ENCODE data around the gene SLC14A1. TPM values are rescaled to one million over a fixed set of nuclear protein-coding genes. Genes with fewer than 3 reads are reported as not detected.

SLC14A1 gene
- total and polyA plus RNA-seq, 10 of the 15 experiments (the other 5 are each of a cell fraction or from before 2014, with no cell fraction given) = 0.06 to 0.67 (median 0.10) TPM; not detected in 2

DNA sequence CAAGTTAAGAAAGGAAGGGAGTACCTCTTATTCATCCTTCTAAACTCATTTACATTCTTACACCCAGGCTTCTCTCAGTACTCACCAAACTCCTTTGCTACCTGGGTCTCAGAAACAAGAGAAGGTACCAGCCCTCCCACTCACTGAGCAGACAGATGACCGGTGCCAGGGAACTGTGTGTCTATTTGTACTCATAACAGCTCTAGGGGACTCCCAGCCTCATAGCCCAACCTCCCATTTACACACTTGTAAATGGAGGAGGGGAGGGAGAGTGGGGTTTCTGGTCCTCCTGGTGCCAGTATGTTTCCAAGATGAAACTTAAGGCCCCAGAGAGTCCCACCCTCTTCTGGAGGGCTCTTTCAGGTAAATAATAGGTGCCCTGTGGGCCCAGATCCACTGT lies 58.7 kb downstream of the SLC14A1 start (continued):
- TF ChIP-seq MTA2 (IDR thresholded peaks at IDR 0.05; ENCODE audit: low read depth) (no peak), CBFB (IDR thresholded peaks at IDR 0.05; ENCODE audit: low read depth) (no peak), YBX1 (IDR thresholded peaks at IDR 0.05) (no peak)

DNA sequence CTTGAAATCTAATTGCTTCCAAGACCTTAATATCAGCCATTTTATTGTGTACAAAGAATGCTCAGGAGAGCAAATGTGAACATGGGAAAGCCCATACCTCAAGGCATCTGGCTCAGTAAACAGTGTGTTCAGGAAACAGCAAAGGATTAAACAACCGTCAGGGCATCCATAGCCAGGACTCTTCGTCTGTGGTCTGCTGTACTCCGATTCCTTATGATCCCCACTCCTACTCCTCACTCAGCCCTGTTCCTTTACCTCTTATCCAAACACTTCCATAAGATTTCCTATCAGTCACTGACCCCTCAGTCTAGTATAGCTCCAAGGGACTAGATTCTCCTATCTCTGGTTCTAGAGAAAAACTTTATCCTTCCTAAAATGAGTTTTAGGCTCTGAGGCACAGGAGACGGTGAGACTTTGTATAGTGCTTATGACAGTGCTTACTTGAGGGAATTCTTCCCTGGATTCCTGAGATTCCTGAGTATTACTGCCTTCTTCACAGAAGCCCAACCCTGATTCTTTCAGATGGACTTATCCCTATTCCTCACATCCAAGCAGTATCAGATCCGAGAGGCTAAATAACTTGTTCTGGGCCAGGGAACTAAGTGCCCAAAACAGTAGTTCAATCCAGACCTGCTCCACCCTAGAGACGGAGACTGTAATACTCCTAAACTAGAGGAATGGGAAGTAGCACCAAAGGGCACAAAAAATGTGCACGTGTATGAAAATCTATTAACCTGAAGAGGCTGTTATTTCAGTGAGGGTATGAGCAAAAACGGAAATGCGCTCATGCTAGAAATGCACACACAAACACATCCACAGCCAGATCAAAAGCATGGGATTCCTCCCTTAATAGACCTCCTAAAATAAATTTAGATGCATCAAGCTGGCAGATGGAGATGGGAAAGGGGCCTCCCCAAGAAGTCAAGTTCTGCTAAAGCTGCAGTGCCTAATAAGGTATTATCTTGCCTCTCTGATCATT lies 59.4 kb downstream of the SLC14A1 start:
- 56% methylated on average over 9 of the region's 9 CpGs for WGBS (ENCODE audit: insufficient coverage, insufficient replicate concordance, low lambda C conversion rate, missing lambda C conversion rate)
- ChIA-PET RAD21 (ENCODE audit: unreplicated experiment) (no interaction called here), SMC1A (ENCODE audit: uncharacterized antibody, unreplicated experiment) (no interaction called here), POLR2A (no interaction called here), CTCF (no interaction called here)
- FAIRE-seq (no peak), DNase-seq (ENCODE audit: low read depth, low spot score) (no peak), ATAC-seq (no peak)
- Histone ChIP-seq H3K36me3 (ENCODE audit: control insufficient read depth in 2 of 2, insufficient read depth in 2 of 2, low read length in 1 of 2) (no peaks in the 10 kb centered on the region), H3K4me2 (ENCODE audit: control insufficient read depth, insufficient read depth) (no peak overlapping the region), H3K27ac (ENCODE audit: control insufficient read depth, insufficient read depth) (no peak overlapping the region), H3K9ac (ENCODE audit: control insufficient read depth, insufficient read depth, low read length) (no peak overlapping the region), H3K4me1 (ENCODE audit: control insufficient read depth, insufficient read depth, low read length) (no peaks in the 10 kb centered on the region), H3K27me3 (replicated peaks in 1 of 2; ENCODE audit: control insufficient read depth in 2 of 2, insufficient read depth in 2 of 2, low read length in 1 of 2) (no peaks in the 10 kb centered on the region), H3K4me3 (no peak overlapping the region), H3K79me2 (ENCODE audit: control insufficient read depth, insufficient read depth, low read length) (no peaks in the 10 kb centered on the region), H4K20me1 (ENCODE audit: control insufficient read depth, insufficient read depth) (no peaks in the 10 kb centered on the region), H3K9me3 (replicated peaks; ENCODE audit: control insufficient read depth, insufficient read depth, low read length) (no peaks in the 10 kb centered on the region; the same call in 2 of the 3 replicates), H2AFZ (ENCODE audit: control insufficient read depth, low read depth, low read length) (no peak overlapping the region)
- no TSS peak for BruUV-seq (replicated peaks)
- TF ChIP-seq ZNF384 (IDR thresholded peaks at IDR 0.05; ENCODE audit: borderline replicate concordance, low read depth, low read length) (no peak), RB1 (IDR thresholded peaks at IDR 0.05; ENCODE audit: borderline replicate concordance) (no peak), HDAC6 (IDR thresholded peaks at IDR 0.05; ENCODE audit: unreplicated experiment) (no peak), BRCA1 (IDR thresholded peaks at IDR 0.05; ENCODE audit: low read depth, low read length) (no peak), SMARCA5 (IDR thresholded peaks at IDR 0.05) (no peak), SREBF2 (IDR thresholded peaks at IDR 0.05; ENCODE audit: low read length) (no peak), RCOR1 (conservative IDR thresholded peaks at IDR 0.05; ENCODE audit: low read depth, low read length) (no peak), CBX3 (IDR thresholded peaks at IDR 0.05; ENCODE audit: borderline replicate concordance, low read depth) (no peak)
- TF ChIP-seq, protein P1, sequence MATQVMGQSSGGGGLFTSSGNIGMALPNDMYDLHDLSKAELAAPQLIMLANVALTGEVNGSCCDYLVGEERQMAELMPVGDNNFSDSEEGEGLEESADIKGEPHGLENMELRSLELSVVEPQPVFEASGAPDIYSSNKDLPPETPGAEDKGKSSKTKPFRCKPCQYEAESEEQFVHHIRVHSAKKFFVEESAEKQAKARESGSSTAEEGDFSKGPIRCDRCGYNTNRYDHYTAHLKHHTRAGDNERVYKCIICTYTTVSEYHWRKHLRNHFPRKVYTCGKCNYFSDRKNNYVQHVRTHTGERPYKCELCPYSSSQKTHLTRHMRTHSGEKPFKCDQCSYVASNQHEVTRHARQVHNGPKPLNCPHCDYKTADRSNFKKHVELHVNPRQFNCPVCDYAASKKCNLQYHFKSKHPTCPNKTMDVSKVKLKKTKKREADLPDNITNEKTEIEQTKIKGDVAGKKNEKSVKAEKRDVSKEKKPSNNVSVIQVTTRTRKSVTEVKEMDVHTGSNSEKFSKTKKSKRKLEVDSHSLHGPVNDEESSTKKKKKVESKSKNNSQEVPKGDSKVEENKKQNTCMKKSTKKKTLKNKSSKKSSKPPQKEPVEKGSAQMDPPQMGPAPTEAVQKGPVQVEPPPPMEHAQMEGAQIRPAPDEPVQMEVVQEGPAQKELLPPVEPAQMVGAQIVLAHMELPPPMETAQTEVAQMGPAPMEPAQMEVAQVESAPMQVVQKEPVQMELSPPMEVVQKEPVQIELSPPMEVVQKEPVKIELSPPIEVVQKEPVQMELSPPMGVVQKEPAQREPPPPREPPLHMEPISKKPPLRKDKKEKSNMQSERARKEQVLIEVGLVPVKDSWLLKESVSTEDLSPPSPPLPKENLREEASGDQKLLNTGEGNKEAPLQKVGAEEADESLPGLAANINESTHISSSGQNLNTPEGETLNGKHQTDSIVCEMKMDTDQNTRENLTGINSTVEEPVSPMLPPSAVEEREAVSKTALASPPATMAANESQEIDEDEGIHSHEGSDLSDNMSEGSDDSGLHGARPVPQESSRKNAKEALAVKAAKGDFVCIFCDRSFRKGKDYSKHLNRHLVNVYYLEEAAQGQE (IDR thresholded peaks at IDR 0.05; ENCODE audit: low read depth, low read length) = no peak
- intact Hi-C loops (cut with micrococcal nuclease; ENCODE audit: unreplicated experiment) (no loop called here), in situ Hi-C loops (cut with MboI) (no loop called here)
